SK-N-SH (cell line): Measurements from ENCODE around the gene ABCG1. TPM values are rescaled to one million over a fixed set of nuclear protein-coding genes. Genes with fewer than 3 reads are reported as not detected.

Source experiments
- CTCF ChIA-PET: fragments of 300-600, 350-600 bp; formaldehyde crosslinking; extraction: SDS; loops from one replicate; lab custom pipeline; 2021; lab: Yijun Ruan, JAX
- POLR2A ChIA-PET: fragments of 350-600 bp; sonication (Branson Sonifier 250); formaldehyde crosslinking; extraction: SDS; loops from one replicate; lab custom pipeline; 2020; ENCODE audit warnings: antibody characterized with exemption, inconsistent platforms; lab: Yijun Ruan, JAX
- DNase-seq: peaks from one replicate; pipeline ENCODE4 v3.0.0; 2012
- H2AFZ ChIP-seq: fragments of 200-600 bp; sonication (generic); 2 replicates; pipeline ENCODE4 v1.8.1; 2016; ENCODE audit warnings: antibody characterized with exemption, mild to moderate bottlenecking, low read depth
- H3F3A ChIP-seq: fragments of 200-600 bp; sonication (generic); replicated peaks from 2 replicates; pipeline ENCODE3; 2016; ENCODE audit warnings: antibody characterized with exemption, mild to moderate bottlenecking; ENCODE audit not compliant: insufficient read depth
- H3K27ac ChIP-seq, 2 experiments: fragments of 200-500 bp in 1 of 2; fragments of 200-600 bp in 1 of 2; sonication (Bioruptor generic) in 1 of 2; sonication (generic), shearing (Covaris generic) in 1 of 2; 2 replicates each; pipeline versions ENCODE4 v1.5.1 to v1.6.1; 2014 to 2016; ENCODE audit warnings: low read depth in 2 of 2, inconsistent platforms in 1 of 2, low read length in 1 of 2, mild to moderate bottlenecking in 1 of 2, mixed read lengths in 1 of 2
- H3K27me3 ChIP-seq: fragments of 200-600 bp; sonication (generic), shearing (Covaris generic); 2 replicates; pipeline ENCODE4 v1.6.1; 2016; ENCODE audit warnings: mixed run types; ENCODE audit not compliant: insufficient read depth
- H3K36me3 ChIP-seq, 2 experiments: fragments of 200-500 bp in 1 of 2; fragments of 200-600 bp in 1 of 2; sonication (Bioruptor generic) in 1 of 2; sonication (generic) in 1 of 2; replicated peaks in 1 of 2; 2 replicates each; pipeline versions ENCODE3 to v1.5.1; 2014 to 2016; ENCODE audit warnings: low read length in 1 of 2, mild to moderate bottlenecking in 1 of 2; ENCODE audit not compliant: insufficient read depth in 2 of 2, control insufficient read depth in 1 of 2
- H3K4me1 ChIP-seq, 2 experiments: fragments of 200-500 bp in 1 of 2; fragments of 200-600 bp in 1 of 2; sonication (Bioruptor generic) in 1 of 2; sonication (generic), shearing (Covaris generic) in 1 of 2; 2 replicates each; pipeline versions ENCODE4 v1.5.1 to v1.6.1; 2014 to 2016; ENCODE audit warnings: low read depth in 1 of 2, low read length in 1 of 2, mixed run types in 1 of 2; ENCODE audit not compliant: insufficient read depth in 2 of 2, control insufficient read depth in 1 of 2
- H3K4me2 ChIP-seq: fragments of 200-600 bp; sonication (generic), shearing (Covaris generic); 2 replicates; pipeline ENCODE4 v1.6.1; 2017; ENCODE audit warnings: mixed run types
- H3K4me3 ChIP-seq, 2 experiments: fragments of 200-500 bp in 1 of 2; fragments of 200-600 bp in 1 of 2; sonication (Bioruptor generic) in 1 of 2; sonication (generic), shearing (Covaris generic) in 1 of 2; 2 replicates each; pipeline versions ENCODE4 v1.5.1 to v1.8.1; 2014 to 2016; ENCODE audit warnings: low read depth in 2 of 2, inconsistent platforms in 1 of 2, low read length in 1 of 2, mild to moderate bottlenecking in 1 of 2, mixed read lengths in 1 of 2, moderate library complexity in 1 of 2
- H3K79me2 ChIP-seq: fragments of 200-600 bp; sonication (generic); 2 replicates; pipeline ENCODE4 v1.8.1; 2017; ENCODE audit warnings: mild to moderate bottlenecking; ENCODE audit not compliant: insufficient read depth
- H3K9ac ChIP-seq: fragments of 200-600 bp; sonication (generic); 2 replicates; pipeline ENCODE4 v1.6.1; 2017; ENCODE audit warnings: mixed run types
- H3K9me2 ChIP-seq: fragments of 200-600 bp; sonication (generic); 2 replicates; pipeline ENCODE4 v1.6.1; 2017; ENCODE audit warnings: mixed run types
- H3K9me3 ChIP-seq: fragments of 200-600 bp; sonication (generic); 2 replicates; pipeline ENCODE4 v1.6.1; 2017; ENCODE audit warnings: mixed run types, mild to moderate bottlenecking, moderate library complexity
- H4K20me1 ChIP-seq: fragments of 200-600 bp; sonication (generic); 2 replicates; pipeline ENCODE4 v1.6.1; 2017; ENCODE audit warnings: mild to moderate bottlenecking, mixed run types; ENCODE audit not compliant: insufficient read depth
- CHD2 ChIP-seq: fragments of 150-350 bp; IDR thresholded peaks from 2 replicates; pipeline ENCODE4 v1.6.1; 2018; ENCODE audit warnings: low read length; ENCODE audit not compliant: partially characterized antibody
- ELF1 ChIP-seq: IDR thresholded peaks from 2 replicates; pipeline ENCODE4 v1.4.0; 2012
- EP300 ChIP-seq, 2 experiments: IDR thresholded peaks; 2 replicates each; pipeline versions ENCODE4 v1.4.0 to v1.6.1; 2012; ENCODE audit warnings: borderline replicate concordance in 1 of 2, low read depth in 1 of 2, low read length in 1 of 2
- FOXJ3 ChIP-seq: sonication (generic); formaldehyde crosslinking; IDR thresholded peaks from 2 replicates; pipeline ENCODE4 v1.5.1; 2020; ENCODE audit warnings: mild to moderate bottlenecking, missing genetic modification reagents
- GABPA ChIP-seq: IDR thresholded peaks from 2 replicates; pipeline ENCODE4 v1.4.0; 2012; ENCODE audit warnings: low read depth, mild to moderate bottlenecking
- GATA2 ChIP-seq: sonication (generic); formaldehyde crosslinking; IDR thresholded peaks from 2 replicates; pipeline ENCODE4 v1.5.0; 2020; ENCODE audit warnings: mild to moderate bottlenecking, missing genetic modification reagents
- MAX ChIP-seq: IDR thresholded peaks from 2 replicates; pipeline ENCODE4 v1.4.0; 2012; ENCODE audit warnings: low read depth
- NRF1 ChIP-seq: IDR thresholded peaks from 2 replicates; pipeline ENCODE4 v1.6.1; 2012; ENCODE audit warnings: low read depth, mild to moderate bottlenecking, low read length
- PBX3 ChIP-seq: IDR thresholded peaks from 2 replicates; pipeline ENCODE4; 2012
- RCOR1 ChIP-seq: fragments of 150-350 bp; IDR thresholded peaks from 2 replicates; pipeline ENCODE4 v1.6.1; 2017; ENCODE audit warnings: antibody characterized with exemption, low read length
- RXRA ChIP-seq: IDR thresholded peaks from 2 replicates; pipeline ENCODE4 v1.4.0; 2012; ENCODE audit warnings: low read depth, mild to moderate bottlenecking, borderline replicate concordance
- SIN3A ChIP-seq: IDR thresholded peaks from 2 replicates; pipeline ENCODE4 v1.6.1; 2012; ENCODE audit warnings: low read depth, mild to moderate bottlenecking, low read length, moderate library complexity, borderline replicate concordance
- TAF1 ChIP-seq: IDR thresholded peaks from 2 replicates; pipeline ENCODE4 v1.6.1; 2012; ENCODE audit warnings: low read depth, mild to moderate bottlenecking, low read length, moderate library complexity, borderline replicate concordance
- TCF12 ChIP-seq: IDR thresholded peaks from 2 replicates; pipeline ENCODE4 v1.4.0; 2012
- ZBTB33 ChIP-seq: IDR thresholded peaks from 2 replicates; pipeline ENCODE4 v1.4.0; 2012; ENCODE audit warnings: low read depth, borderline replicate concordance
- WGBS: methylation state at CpG from one replicate; pipeline ENCODE4 v1.1.6; 2017; ENCODE audit warnings: low lambda C conversion rate; 5-methylcytosine and 5-hydroxymethylcytosine counted together
- polyA plus RNA-seq, 3 experiments: library from polyadenylated mRNA; depleted of rRNA; stranded (reverse); fragments of >200 nt; gene quantifications; 2 replicates each; pipeline ENCODE4 v1.2.3, GENCODE V29; 2012

Gene ABCG1
- polyA plus RNA-seq, 1 of the 3 experiments (the other 2 are of a cell fraction): 0.07 TPM

GRCh38 chr21:42182713-42183371, 36.1 kb upstream of the ABCG1 start:
- H3K9me2 ChIP-seq: no peaks in the 10 kb centered on the region
- no peaks in the 10 kb centered on the region for H3K27me3 ChIP-seq
- H2AFZ ChIP-seq: no peak overlapping the region
- no peak overlapping the region for H3K4me2 ChIP-seq
- H3K4me1 ChIP-seq: no peaks in the 10 kb centered on the region; a peak in 1 of 4 replicates
- H4K20me1 ChIP-seq: no peaks in the 10 kb centered on the region
- H3K4me3 ChIP-seq: no peak overlapping the region
- ChIA-PET POLR2A (no interaction called here), CTCF (interaction anchor here (0.7 to 2.4 kb wide), 4 partner anchors 12 to 94 kb away, joined by 3 to 5 read pairs (median 3); no protein-coding TSS in a partner anchor)
- H3K9me3 ChIP-seq: no peaks in the 10 kb centered on the region
- no peaks in the 10 kb centered on the region for H3K36me3 ChIP-seq
- TF ChIP-seq GABPA: no peak
- no peak for TF ChIP-seq EP300 (IDR thresholded peaks at IDR 0.05; ENCODE audit: borderline replicate concordance in 1 of 2, low read depth in 1 of 2, low read length in 1 of 2)
- no peak for TF ChIP-seq GATA2 (CRISPR knock-in tag)
- no peak for TF ChIP-seq CHD2
- no peak for TF ChIP-seq PBX3
- TF ChIP-seq NRF1: no peak
- no peak for TF ChIP-seq RCOR1
- no peak overlapping the region for H3K27ac ChIP-seq
- DNase-seq: no peak
- no peaks in the 10 kb centered on the region for H3F3A ChIP-seq
- H3K9ac ChIP-seq: no peak overlapping the region
- 31% methylated on average over 3 of the region's 4 CpGs for WGBS
- H3K79me2 ChIP-seq: no peaks in the 10 kb centered on the region

GRCh38 chr21:42183374-42184266, 35.3 kb upstream of the ABCG1 start:
- Histone ChIP-seq H3K9me3 (no peaks in the 10 kb centered on the region), H3K4me2 (no peak overlapping the region), H3K4me1 (no peaks in the 10 kb centered on the region; a peak in 1 of 4 replicates)
- WGBS: 52% methylated on average over 6 of the region's 6 CpGs
- POLR2A ChIA-PET: no interaction called here
- TF ChIP-seq MAX (no peak), NRF1 (no peak), TCF12 (no peak), ZBTB33 (no peak), RXRA (no peak), PBX3 (no peak), ELF1 (no peak), TAF1 (no peak), GATA2 (CRISPR knock-in tag) (no peak), SIN3A (no peak), FOXJ3 (no peak)
- TF ChIP-seq, all 33 proteins: peak for 0
- Histone ChIP-seq H3K9me2 (no peaks in the 10 kb centered on the region), H3K27ac (no peak overlapping the region), H3F3A (no peaks in the 10 kb centered on the region), H3K4me3 (no peak overlapping the region), H3K79me2 (no peaks in the 10 kb centered on the region), H4K20me1 (no peaks in the 10 kb centered on the region), H2AFZ (no peak overlapping the region), H3K36me3 (no peaks in the 10 kb centered on the region), H3K9ac (no peak overlapping the region), H3K27me3 (no peaks in the 10 kb centered on the region)
- DNase-seq: no peak
- CTCF ChIA-PET: interaction anchor here (1.2 to 2.4 kb wide), 3 partner anchors 12 to 93 kb away, joined by 3 to 5 read pairs (median 3); no protein-coding TSS in a partner anchor
